Measurements from ENCODE around the gene ALDH1L2. TPM values are rescaled to one million over a fixed set of nuclear protein-coding genes. Genes with fewer than 3 reads are reported as not detected.

The ALDH1L2 gene
- total and polyA plus RNA-seq, 9 of the 15 experiments (the other 6 are each of a cell fraction or from before 2014, with no cell fraction given): 1.1 to 9.9 (median 3.8) TPM

- TF ChIP-seq, protein P1, sequence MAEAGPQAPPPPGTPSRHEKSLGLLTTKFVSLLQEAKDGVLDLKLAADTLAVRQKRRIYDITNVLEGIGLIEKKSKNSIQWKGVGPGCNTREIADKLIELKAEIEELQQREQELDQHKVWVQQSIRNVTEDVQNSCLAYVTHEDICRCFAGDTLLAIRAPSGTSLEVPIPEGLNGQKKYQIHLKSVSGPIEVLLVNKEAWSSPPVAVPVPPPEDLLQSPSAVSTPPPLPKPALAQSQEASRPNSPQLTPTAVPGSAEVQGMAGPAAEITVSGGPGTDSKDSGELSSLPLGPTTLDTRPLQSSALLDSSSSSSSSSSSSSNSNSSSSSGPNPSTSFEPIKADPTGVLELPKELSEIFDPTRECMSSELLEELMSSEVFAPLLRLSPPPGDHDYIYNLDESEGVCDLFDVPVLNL (CRISPR knock-in tag; IDR thresholded peaks at IDR 0.05; ENCODE audit: low read depth): no peak
- no peak for TF ChIP-seq MCM3 (IDR thresholded peaks at IDR 0.05)
- TF ChIP-seq FOS (IDR thresholded peaks at IDR 0.05; ENCODE audit: extremely low read depth, insufficient read length): no peak
- no peak for TF ChIP-seq NKRF (IDR thresholded peaks at IDR 0.05; ENCODE audit: borderline replicate concordance)
- peak; percentile 73 for TF ChIP-seq REST (IDR thresholded peaks at IDR 0.05; ENCODE audit: borderline replicate concordance)
- TF ChIP-seq REST (CRISPR knock-in tag; IDR thresholded peaks at IDR 0.05; ENCODE audit: low read depth): no peak
- no peak for TF ChIP-seq PTTG1 (tag; IDR thresholded peaks at IDR 0.05; ENCODE audit: low read depth)
- TF ChIP-seq, protein P2, sequence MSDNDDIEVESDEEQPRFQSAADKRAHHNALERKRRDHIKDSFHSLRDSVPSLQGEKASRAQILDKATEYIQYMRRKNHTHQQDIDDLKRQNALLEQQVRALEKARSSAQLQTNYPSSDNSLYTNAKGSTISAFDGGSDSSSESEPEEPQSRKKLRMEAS (CRISPR knock-in tag; IDR thresholded peaks at IDR 0.05): no peak
- no peak for TF ChIP-seq ASH1L (IDR thresholded peaks at IDR 0.05; ENCODE audit: borderline replicate concordance, low read depth, partially characterized antibody)
- peak; percentile 24; the same call in 1 of the 2 replicates for TF ChIP-seq KLF16 (IDR thresholded peaks at IDR 0.05)
- TF ChIP-seq, protein P3, sequence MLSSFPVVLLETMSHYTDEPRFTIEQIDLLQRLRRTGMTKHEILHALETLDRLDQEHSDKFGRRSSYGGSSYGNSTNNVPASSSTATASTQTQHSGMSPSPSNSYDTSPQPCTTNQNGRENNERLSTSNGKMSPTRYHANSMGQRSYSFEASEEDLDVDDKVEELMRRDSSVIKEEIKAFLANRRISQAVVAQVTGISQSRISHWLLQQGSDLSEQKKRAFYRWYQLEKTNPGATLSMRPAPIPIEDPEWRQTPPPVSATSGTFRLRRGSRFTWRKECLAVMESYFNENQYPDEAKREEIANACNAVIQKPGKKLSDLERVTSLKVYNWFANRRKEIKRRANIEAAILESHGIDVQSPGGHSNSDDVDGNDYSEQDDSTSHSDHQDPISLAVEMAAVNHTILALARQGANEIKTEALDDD (IDR thresholded peaks at IDR 0.05): no peak
- no peak for TF ChIP-seq RAD21 (CRISPR knock-in tag; conservative IDR thresholded peaks at IDR 0.05 in 1 of 2, IDR thresholded peaks at IDR 0.05 in 1 of 2)
- TF ChIP-seq PKNOX1 (IDR thresholded peaks at IDR 0.05): peak; percentile 38; the same call in 1 of the 2 replicates
Measured at GRCh38 chr12:105109465-105110212, 25.4 kb upstream of the ALDH1L2 start (continued).

Measured in K562 (cell line).